ENCODE results near the gene ZNF362.
"Not testable (repeated sequence)": the region's sequence is repeated elsewhere in the genome, so short reads cannot be mapped to it uniquely, and the experiment has no call there.

Gene ZNF362

DNA sequence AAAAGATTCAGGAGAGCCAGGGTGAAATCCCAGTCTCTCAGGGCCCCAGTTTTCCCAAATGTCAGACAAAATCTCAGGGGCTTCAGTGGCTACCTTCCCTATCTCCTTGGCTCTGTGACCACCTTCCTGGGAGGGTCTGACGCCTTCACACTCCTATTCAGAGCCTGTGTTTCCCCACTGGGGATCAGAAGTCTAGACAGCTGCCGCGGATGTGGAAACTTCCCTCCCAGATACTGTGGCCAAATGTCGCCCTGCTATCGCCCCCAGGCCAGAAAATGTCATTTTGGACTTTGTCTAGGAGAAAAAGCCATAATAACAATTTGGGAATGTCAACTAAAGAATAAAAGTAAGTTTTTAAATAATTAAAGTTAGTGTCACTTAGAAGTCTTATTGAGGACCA, 48.7 kb downstream of the ZNF362 start:
- no peak for DNase-seq (ENCODE audit: low spot score)
- FAIRE-seq: no peak

DNA sequence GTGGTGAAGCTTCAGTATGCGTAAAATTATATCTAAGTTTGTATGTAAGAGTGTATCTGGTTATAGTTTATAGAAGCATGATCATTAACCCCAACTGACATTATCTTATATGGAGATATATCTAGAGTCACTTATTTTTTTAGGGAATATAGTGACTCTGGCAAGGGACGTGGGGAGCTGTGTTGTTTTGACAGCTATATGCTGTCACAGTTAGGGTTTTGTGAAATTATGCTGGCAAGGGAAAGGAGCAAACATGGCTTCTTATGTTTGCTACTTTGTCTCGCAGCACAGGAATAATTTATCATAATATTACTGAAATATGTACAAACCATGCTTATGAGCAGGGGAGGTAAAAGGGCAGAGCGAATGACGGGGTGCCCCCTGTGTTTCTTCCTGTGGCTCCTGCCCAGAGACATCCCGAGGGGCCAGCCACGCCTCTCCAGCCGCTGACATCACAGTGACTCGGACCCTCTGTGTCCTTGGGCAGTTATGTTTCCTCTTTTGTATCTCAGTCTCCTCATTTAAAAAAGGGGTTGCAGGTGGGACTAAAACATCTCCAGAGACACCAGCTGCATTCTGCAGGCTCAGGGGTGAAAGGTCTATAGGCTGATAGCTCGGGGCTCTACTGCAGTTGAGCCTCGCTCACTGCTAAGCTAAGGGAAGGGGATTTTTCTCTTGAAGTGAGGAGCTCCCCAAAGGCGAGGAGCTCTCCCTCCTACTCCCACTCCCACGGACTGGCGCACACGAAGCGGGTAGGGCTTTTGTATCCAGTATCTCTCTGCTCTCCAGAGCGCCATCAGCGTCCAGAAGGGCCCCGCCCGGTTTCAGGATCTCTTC, 49.7 kb downstream of the ZNF362 start:
- no peak for FAIRE-seq
- no peak for DNase-seq (ENCODE audit: low spot score)

- DNase-seq (ENCODE audit: low spot score) (no peak), FAIRE-seq (no peak)
These were observed 50.6 kb downstream of the ZNF362 start for GRCh38 chr1:33306653-33307493.

DNA sequence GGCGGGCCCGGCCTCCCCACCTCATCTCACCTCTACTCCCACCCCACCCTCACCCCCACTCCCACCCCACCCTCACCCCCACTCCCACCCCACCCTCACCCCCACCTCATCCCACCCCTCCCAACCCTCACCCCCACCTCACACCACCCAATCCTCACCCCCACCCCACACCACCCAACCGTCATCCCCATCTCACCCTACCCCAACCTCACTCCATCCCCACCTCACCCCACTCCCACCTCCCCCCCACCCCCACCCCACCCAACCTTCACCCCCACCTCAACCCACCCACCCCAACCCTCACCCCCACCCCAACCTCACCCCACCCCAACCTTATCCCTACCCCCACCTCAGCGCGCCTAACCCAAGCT, 51.2 kb downstream of the ZNF362 start:
- DNase-seq (ENCODE audit: low spot score): no peak
- no peak for FAIRE-seq

GRCh38 chr1:33309351-33309750, 53.1 kb downstream of the ZNF362 start:
- not testable (repeated sequence) for DNase-seq (ENCODE audit: low spot score); FAIRE-seq

DNA sequence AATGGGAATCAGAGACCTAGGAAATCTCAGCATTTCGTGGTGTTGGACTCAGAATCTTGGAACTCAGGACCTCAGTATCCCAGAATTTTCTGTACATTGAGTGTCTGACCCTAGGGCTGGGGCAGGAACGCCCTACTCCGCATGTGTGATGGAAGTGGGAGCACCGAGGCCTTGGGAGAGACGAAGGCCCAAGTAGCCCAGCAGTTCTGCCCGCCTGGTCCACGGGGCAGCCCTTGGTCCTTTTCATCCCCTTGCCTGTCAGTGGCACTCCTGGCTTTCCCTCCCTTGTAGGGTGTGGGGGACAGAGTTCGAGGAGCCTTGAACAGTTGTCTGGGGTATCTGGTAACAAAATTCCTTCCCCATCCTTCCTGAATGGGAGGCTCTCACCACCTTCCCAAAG, 54.4 kb downstream of the ZNF362 start:
- FAIRE-seq: no peak

GRCh38 chr1:33311706-33312412, 55.6 kb downstream of the ZNF362 start:
- DNase-seq (ENCODE audit: low spot score) (no peak), FAIRE-seq (no peak)

More for the DNA sequence above, 54.4 kb downstream of the ZNF362 start:
- DNase-seq (ENCODE audit: low spot score): no peak

- FAIRE-seq (no peak), DNase-seq (ENCODE audit: low spot score) (no peak)
These were observed 56.1 kb downstream of the ZNF362 start for GRCh38 chr1:33312413-33312749.

GRCh38 chr1:33314416-33314815, 58.1 kb downstream of the ZNF362 start:
- FAIRE-seq: no peak
- no peak for DNase-seq (ENCODE audit: low spot score)

DNA sequence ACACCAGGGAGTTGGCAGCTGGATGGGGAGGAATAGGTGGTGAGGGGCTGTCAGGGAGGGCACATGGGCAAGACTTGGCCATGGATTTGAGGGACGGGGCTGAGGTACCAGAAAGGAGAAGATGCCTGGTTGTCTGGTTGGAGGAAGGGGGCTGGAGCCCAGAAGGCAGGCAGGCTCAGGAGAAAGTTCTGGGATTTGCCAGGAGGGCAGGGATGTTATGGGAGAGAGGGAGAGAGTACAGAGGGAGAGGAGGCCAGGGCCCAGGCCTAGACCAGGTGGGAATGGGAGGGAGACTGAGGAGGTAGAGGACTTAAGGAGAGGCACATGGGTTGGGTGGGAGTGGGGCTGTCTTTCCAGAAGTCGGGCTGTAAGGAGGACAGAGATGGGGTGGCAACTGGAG, 60.3 kb downstream of the ZNF362 start:
- DNase-seq (ENCODE audit: low spot score): no peak
- peak; percentile 20 for FAIRE-seq

- DNase-seq (ENCODE audit: low spot score) (no peak), FAIRE-seq (no peak)
These were observed 61.1 kb downstream of the ZNF362 start for GRCh38 chr1:33317354-33317753.

- no peak for DNase-seq (ENCODE audit: low spot score)
- no peak for FAIRE-seq
These were observed 61.7 kb downstream of the ZNF362 start for GRCh38 chr1:33317946-33318345.

GRCh38 chr1:33319186-33319948, 63.1 kb downstream of the ZNF362 start:
- no peak for DNase-seq (ENCODE audit: low spot score)
- no peak for FAIRE-seq

DNA sequence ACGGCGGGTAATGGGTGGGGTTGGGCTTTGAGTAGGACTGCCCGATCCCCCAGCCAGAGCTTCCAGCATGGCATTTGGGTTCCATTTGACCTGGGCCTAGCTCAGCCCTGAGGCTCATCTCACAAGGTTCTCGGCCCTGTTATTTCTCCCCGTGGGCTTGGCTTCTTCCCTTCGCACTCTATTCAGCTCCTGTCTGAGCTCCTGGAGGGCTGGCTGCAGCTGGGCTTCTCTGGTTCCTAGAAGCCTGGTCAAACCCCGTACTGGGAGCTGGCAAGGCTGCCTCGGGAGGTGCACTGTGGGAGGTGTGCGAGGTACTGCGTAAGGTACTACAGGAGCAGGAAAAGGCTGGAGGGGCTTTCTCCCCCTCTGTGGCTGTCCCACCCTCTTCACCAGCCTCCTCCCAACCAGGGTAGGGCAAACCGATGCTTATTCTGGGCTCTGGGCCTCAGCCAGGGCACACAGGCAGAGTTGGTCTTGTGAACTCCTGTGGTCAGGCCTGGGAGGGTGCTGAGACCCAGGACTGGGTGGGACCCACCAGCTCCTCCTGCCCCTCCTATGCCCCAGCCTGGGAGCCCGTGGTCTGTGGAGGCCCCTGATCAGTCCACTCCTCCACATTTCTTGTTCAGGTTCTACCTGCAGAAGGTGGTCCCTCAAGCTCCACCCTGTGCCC, 63.8 kb downstream of the ZNF362 start:
- FAIRE-seq: no peak

DNA sequence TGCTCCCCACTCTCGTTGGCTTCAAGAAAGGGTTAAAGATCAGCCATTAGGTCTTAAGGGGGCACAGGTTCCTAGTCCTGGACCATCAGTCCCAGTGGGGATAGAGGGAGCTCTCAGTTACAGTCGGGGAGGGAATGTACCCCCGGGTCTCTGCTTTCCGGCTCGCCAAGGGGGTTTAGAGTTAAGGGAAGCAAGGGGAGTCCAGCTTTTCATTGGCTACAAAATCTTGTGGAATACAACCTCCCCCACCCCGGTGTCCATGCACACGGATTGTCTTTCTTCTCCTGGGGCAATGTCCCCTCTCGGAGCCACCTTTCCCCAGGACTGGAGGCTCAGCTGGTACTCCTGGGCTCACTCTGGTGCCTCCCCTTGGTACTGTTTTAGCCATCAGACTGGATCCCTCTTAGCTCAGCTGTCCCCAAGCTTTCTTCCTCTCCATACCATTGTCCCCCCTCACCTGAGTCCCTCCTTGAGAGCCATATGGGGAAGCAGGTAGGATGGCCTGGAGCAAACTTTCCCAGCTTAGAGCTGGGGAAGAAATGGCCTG, 64.4 kb downstream of the ZNF362 start, which contains the start of gene A3GALT2:
Gene A3GALT2 (minus strand): TSS at position 480 of the 547 bp plus-strand sequence. CDS start 0 bp downstream, at position 480.
- no peak for FAIRE-seq
- DNase-seq (ENCODE audit: low spot score): no peak

More for the DNA sequence above, 63.8 kb downstream of the ZNF362 start:
- DNase-seq (ENCODE audit: low spot score): no peak

DNA sequence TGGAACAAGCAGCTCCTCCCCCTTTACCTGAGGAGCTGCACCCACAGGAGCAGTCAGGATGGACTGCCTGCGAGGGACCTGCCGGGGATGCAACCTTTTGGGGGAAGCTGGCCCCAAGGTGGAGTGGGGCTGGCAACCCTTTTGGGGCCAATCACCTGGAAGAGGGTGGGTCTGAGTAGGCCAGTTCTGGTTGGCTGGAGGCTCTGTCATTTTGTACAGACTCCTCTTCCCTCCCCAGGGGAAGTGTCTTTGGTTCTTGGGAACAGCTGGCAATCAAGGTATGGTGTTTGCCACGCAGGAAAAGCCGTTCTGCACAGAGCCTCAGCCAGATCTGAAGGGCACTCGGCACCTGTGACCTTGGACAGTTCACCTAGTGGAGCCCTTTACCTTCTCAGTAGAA, 64.9 kb downstream of the ZNF362 start:
- DNase-seq (ENCODE audit: low spot score): no peak
- no peak for FAIRE-seq

DNA sequence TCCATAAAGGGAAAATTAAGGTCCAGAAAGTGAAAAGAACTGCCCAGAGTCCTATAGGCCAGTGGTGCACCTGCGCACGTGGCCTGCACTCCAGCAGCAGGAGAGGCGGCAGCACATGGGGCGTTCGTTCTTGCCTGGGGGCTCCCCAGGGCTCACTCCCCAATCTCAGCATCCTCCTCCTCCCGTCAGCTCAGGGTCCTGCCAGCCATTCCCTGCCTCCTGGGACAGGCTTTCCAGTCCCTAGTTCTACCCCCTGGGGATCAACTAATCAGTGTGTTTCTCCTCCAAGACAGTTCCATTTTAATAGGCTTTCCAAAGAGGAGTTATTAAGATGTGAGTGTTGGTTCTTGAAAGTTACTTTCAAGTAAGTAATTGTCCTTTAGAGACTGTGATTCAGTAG, 65.8 kb downstream of the ZNF362 start:
- DNase-seq (ENCODE audit: low spot score): no peak
- no peak for FAIRE-seq

DNA sequence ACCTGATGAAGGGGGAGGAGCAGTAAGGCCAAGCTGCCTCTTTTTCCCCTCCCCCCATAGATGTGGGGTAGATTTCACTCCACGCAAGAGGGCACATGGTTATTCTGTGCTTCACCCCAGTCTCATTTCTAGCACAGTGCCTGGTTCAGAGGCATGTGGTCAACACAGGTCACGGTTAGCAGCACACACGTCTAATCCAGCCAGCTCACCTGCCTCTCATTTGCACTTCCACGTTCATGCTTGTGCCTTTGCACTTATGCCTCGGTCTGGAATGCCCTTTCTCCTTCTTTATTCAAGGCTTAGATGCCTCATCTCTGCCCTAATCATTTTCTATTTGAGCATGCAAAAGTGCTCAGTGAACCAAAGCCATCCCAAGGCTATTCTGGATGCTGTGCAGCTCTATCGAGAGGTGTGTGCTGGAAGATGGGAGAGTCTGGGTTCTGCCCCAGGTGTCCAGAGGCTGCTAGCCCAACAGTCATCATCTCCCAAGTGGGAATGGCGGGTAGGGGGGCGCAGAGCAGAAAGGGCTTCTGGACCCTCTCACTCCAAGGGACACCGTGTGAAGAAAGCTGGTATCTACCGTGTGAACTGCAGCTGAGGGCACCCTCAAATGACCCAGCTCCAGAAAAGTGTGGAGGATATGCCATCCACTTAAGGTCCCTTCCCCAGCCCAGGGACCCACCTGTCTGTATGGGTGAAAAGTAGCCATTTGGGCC, 66.7 kb downstream of the ZNF362 start:
- no peak for DNase-seq (ENCODE audit: low spot score)
- FAIRE-seq: no peak

GRCh38 chr1:33323663-33324477, 67.6 kb downstream of the ZNF362 start:
- FAIRE-seq: no peak
- DNase-seq (ENCODE audit: low spot score): no peak

Measured in urothelium cell line (cell line).